ENCODE data around the gene KMT5B.

KMT5B gene

GRCh38 chr11:68179847-68180246 is 33.2 kb downstream of the KMT5B start:
- no peak for DNase-seq

GRCh38 chr11:68177877-68178276 is 35.2 kb downstream of the KMT5B start:
- DNase-seq: no peak

GRCh38 chr11:68173926-68174325 is 39.2 kb downstream of the KMT5B start:
- DNase-seq: no peak

- no peak for DNase-seq
Measured at GRCh38 chr11:68169442-68169841, 43.7 kb downstream of the KMT5B start.

GRCh38 chr11:68168694-68169093 is 44.4 kb downstream of the KMT5B start:
- DNase-seq: no peak

GRCh38 chr11:68167474-68167873 is 45.6 kb downstream of the KMT5B start:
- DNase-seq: no peak

GRCh38 chr11:68166969-68167368 is 46.1 kb downstream of the KMT5B start:
- DNase-seq: no peak

GRCh38 chr11:68165601-68166000 is 47.5 kb downstream of the KMT5B start:
- DNase-seq: no peak

GRCh38 chr11:68164437-68164836 is 48.7 kb downstream of the KMT5B start:
- DNase-seq: peak; percentile 73

- no peak for DNase-seq
Measured at GRCh38 chr11:68163691-68164090, 49.4 kb downstream of the KMT5B start.

- DNase-seq: no peak
Measured at GRCh38 chr11:68160100-68160695, 52.9 kb downstream of the KMT5B start.

- no peak for DNase-seq
Measured at GRCh38 chr11:68159665-68160064, 53.4 kb downstream of the KMT5B start.

GRCh38 chr11:68159161-68159560 is 53.9 kb downstream of the KMT5B start:
- DNase-seq: no peak

GRCh38 chr11:68158580-68158979 is 54.5 kb downstream of the KMT5B start:
- no peak for DNase-seq

GRCh38 chr11:68153742-68154141 is 59.4 kb downstream of the KMT5B start:
- no peak for DNase-seq

GRCh38 chr11:68150037-68150436 is 63.1 kb downstream of the KMT5B start:
- no peak for DNase-seq

- no peak for DNase-seq
Measured at GRCh38 chr11:68149417-68149816, 63.7 kb downstream of the KMT5B start.

GRCh38 chr11:68148879-68149278 is 64.2 kb downstream of the KMT5B start:
- no peak for DNase-seq

GRCh38 chr11:68148071-68148805 is 64.9 kb downstream of the KMT5B start:
- DNase-seq: no peak

GRCh38 chr11:68146704-68147474 is 66.2 kb downstream of the KMT5B start:
- DNase-seq: no peak

- no peak for DNase-seq
Measured at GRCh38 chr11:68146010-68146540, 67.0 kb downstream of the KMT5B start.

GRCh38 chr11:68145120-68145866 is 67.8 kb downstream of the KMT5B start:
- DNase-seq: no peak

- DNase-seq: no peak
Measured at GRCh38 chr11:68143310-68143689, 69.8 kb downstream of the KMT5B start.
